Neural cell (in vitro differentiated cells): ENCODE results near the gene NRCAM. TPM values are rescaled to one million over a fixed set of nuclear protein-coding genes. Genes with fewer than 3 reads are reported as not detected.

ENCODE experiments used
- H2AFZ ChIP-seq: fragments of 200-600, 300-800 bp; sonication (generic), shearing (Covaris generic); 2 replicates; pipeline ENCODE4 v1.6.0; 2014; ENCODE audit warnings: low read depth, mild to moderate bottlenecking, antibody characterized with exemption, low read length, moderate library complexity
- H3F3A ChIP-seq: fragments of 200-600 bp; shearing (Covaris generic); 2 replicates; pipeline ENCODE4 v1.6.1; 2016; ENCODE audit warnings: mild to moderate bottlenecking, moderate library complexity, mixed read lengths, antibody characterized with exemption, low read length; ENCODE audit not compliant: insufficient read depth, poor library complexity, severe bottlenecking
- H3K27ac ChIP-seq: fragments of 200-600, 300-800 bp; sonication (generic), shearing (Covaris generic); 2 replicates; pipeline ENCODE4 v1.5.1; 2014; ENCODE audit warnings: mild to moderate bottlenecking, low read length, moderate library complexity
- H3K27me3 ChIP-seq: fragments of 300-800, 200-600 bp; sonication (generic), shearing (Covaris generic); 2 replicates; pipeline ENCODE4 v1.6.0; 2014; ENCODE audit warnings: mild to moderate bottlenecking, low read depth, low read length, moderate library complexity; ENCODE audit not compliant: insufficient read depth
- H3K36me3 ChIP-seq: fragments of 300-800, 200-600 bp; sonication (generic), shearing (Covaris generic); 2 replicates; pipeline ENCODE4 v1.5.1; 2014; ENCODE audit warnings: mild to moderate bottlenecking, antibody characterized with exemption, low read length, moderate library complexity; ENCODE audit not compliant: insufficient read depth
- H3K4me2 ChIP-seq: fragments of 300-800, 200-600 bp; sonication (generic), shearing (Covaris generic); 2 replicates; pipeline ENCODE4 v1.6.0; 2014; ENCODE audit warnings: mild to moderate bottlenecking, low read length
- H3K4me3 ChIP-seq: fragments of 300-800, 200-600 bp; sonication (generic), shearing (Covaris generic); 2 replicates; pipeline ENCODE4 v1.5.1; 2014; ENCODE audit warnings: mild to moderate bottlenecking, low read length, moderate library complexity
- H3K79me2 ChIP-seq: fragments of 200-600 bp; shearing (Covaris generic); replicated peaks from 2 replicates; pipeline ENCODE4 v1.6.0; 2014; ENCODE audit warnings: mild to moderate bottlenecking, low read length, moderate library complexity; ENCODE audit not compliant: insufficient read depth
- H3K9ac ChIP-seq: fragments of 300-800, 200-600 bp; sonication (generic), shearing (Covaris generic); 2 replicates; pipeline ENCODE4 v1.6.1; 2016; ENCODE audit warnings: mild to moderate bottlenecking, low read length, mixed read lengths
- H3K9me2 ChIP-seq: fragments of 200-600 bp; shearing (Covaris generic); 2 replicates; pipeline ENCODE4 v1.6.1; 2016; ENCODE audit warnings: mild to moderate bottlenecking, low read length, mixed read lengths; ENCODE audit not compliant: insufficient read depth
- H3K9me3 ChIP-seq: fragments of 200-600, 300-800 bp; sonication (generic), shearing (Covaris generic); 2 replicates; pipeline ENCODE4 v1.6.1; 2016; ENCODE audit warnings: mild to moderate bottlenecking, mixed run types, low read length, moderate library complexity, mixed read lengths
- H4K20me1 ChIP-seq: fragments of 200-600 bp; shearing (Covaris generic); 2 replicates; pipeline ENCODE4 v1.6.1; 2016; ENCODE audit warnings: mild to moderate bottlenecking, mixed run types; ENCODE audit not compliant: insufficient read depth
- EP300 ChIP-seq: fragments of 450-650 bp; conservative IDR thresholded peaks from 2 replicates; pipeline ENCODE4 v1.6.1; 2014; ENCODE audit warnings: antibody characterized with exemption, mild to moderate bottlenecking, moderate library complexity; ENCODE audit not compliant: poor library complexity, severe bottlenecking
- EZH2 ChIP-seq: fragments of 200-600, 300-800 bp; shearing (Covaris generic), sonication (generic); IDR thresholded peaks from 2 replicates; pipeline ENCODE4 v1.6.1; 2014; ENCODE audit warnings: antibody characterized with exemption, low read length, borderline replicate concordance, mild to moderate bottlenecking; ENCODE audit not compliant: insufficient read depth, poor library complexity, severe bottlenecking
- MXI1 ChIP-seq: fragments of 450-650 bp; conservative IDR thresholded peaks from 2 replicates; pipeline ENCODE4 v1.6.1; 2014; ENCODE audit warnings: antibody characterized with exemption, mild to moderate bottlenecking; ENCODE audit not compliant: poor library complexity, severe bottlenecking
- POLR2AphosphoS5 ChIP-seq: IDR thresholded peaks from 2 replicates; pipeline ENCODE4 v1.6.1; 2012
- RAD21 ChIP-seq: fragments of 450-650 bp; conservative IDR thresholded peaks from 2 replicates; pipeline ENCODE4 v1.6.1; 2014; ENCODE audit warnings: antibody characterized with exemption, mild to moderate bottlenecking, moderate library complexity
- SMC3 ChIP-seq: fragments of 450-650 bp; conservative IDR thresholded peaks from 2 replicates; pipeline ENCODE4 v1.6.1; 2014; ENCODE audit warnings: antibody characterized with exemption, mild to moderate bottlenecking, moderate library complexity; ENCODE audit not compliant: poor library complexity
- TAF1 ChIP-seq: IDR thresholded peaks from 2 replicates; pipeline ENCODE4 v1.6.1; 2012; ENCODE audit warnings: low read depth
- polyA plus RNA-seq: library from polyadenylated mRNA; depleted of rRNA; stranded (reverse); fragments of >200 nt; gene quantifications from 2 replicates; pipeline ENCODE4 v1.2.3, GENCODE V29; 2014
- TF ChIP-seq, protein P1 (sequence below): IDR thresholded peaks from 2 replicates; pipeline ENCODE4 v1.6.1; 2012; ENCODE audit warnings: borderline replicate concordance
- TF ChIP-seq, protein P2 (sequence below): fragments of 450-650 bp; IDR thresholded peaks from 2 replicates; pipeline ENCODE4 v1.5.1; 2014; ENCODE audit warnings: antibody characterized with exemption, mild to moderate bottlenecking, moderate library complexity; ENCODE audit not compliant: poor library complexity, severe bottlenecking

NRCAM gene
- polyA plus RNA-seq, 1 donor from 2014 or later: 90.9 TPM

DNA sequence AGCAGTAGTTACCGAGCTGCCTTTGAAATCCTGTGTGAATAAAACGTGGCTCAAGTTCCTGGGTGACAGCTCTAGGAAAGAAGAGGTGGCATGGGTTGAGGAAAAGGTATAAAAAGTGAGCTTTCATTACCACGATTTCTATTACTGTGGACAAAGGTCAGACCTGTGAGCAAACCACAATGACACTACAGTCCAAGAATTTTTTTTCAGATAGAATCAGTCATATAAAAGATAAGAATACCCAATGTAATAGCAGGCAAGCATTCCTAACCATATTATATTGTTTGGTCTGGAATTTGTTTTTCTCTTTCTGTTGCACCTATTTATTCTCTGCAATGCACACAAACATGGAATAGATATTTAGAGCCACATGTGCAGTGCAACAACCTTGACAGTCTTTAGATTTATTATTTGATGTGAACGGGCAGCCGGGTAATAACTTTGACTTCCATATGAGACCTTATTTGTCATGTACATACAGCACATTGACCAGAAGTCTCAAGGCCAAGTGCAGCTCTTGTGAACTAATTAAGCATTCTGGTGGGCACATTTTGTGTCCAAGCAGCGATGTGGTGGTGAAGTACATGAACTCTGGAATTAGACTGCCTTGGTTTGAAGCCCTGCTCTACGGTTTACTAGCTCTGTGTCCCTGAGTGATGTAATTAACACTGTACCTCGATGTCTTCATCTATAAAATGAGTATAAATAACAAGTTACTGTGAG lies 156.8 kb downstream of the NRCAM start:
- Histone ChIP-seq H3K9me3 (no peaks in the 10 kb centered on the region), H3K9ac (no peak overlapping the region), H3K27me3 (no peaks in the 10 kb centered on the region), H3K4me3 (no peak overlapping the region), H3K79me2 (peaks cover 10% of the 10 kb centered on the region), H4K20me1 (no peaks in the 10 kb centered on the region), H3K4me2 (no peak overlapping the region), H3K36me3 (no peaks in the 10 kb centered on the region), H2AFZ (no peak overlapping the region), H3F3A (no peaks in the 10 kb centered on the region), H3K9me2 (no peaks in the 10 kb centered on the region), H3K27ac (no peak overlapping the region)
- TF ChIP-seq TAF1 (no peak), RAD21 (no peak), SMC3 (no peak), EP300 (no peak), EZH2 (no peak), POLR2AphosphoS5 (no peak), MXI1 (no peak)
- TF ChIP-seq, protein P1, sequence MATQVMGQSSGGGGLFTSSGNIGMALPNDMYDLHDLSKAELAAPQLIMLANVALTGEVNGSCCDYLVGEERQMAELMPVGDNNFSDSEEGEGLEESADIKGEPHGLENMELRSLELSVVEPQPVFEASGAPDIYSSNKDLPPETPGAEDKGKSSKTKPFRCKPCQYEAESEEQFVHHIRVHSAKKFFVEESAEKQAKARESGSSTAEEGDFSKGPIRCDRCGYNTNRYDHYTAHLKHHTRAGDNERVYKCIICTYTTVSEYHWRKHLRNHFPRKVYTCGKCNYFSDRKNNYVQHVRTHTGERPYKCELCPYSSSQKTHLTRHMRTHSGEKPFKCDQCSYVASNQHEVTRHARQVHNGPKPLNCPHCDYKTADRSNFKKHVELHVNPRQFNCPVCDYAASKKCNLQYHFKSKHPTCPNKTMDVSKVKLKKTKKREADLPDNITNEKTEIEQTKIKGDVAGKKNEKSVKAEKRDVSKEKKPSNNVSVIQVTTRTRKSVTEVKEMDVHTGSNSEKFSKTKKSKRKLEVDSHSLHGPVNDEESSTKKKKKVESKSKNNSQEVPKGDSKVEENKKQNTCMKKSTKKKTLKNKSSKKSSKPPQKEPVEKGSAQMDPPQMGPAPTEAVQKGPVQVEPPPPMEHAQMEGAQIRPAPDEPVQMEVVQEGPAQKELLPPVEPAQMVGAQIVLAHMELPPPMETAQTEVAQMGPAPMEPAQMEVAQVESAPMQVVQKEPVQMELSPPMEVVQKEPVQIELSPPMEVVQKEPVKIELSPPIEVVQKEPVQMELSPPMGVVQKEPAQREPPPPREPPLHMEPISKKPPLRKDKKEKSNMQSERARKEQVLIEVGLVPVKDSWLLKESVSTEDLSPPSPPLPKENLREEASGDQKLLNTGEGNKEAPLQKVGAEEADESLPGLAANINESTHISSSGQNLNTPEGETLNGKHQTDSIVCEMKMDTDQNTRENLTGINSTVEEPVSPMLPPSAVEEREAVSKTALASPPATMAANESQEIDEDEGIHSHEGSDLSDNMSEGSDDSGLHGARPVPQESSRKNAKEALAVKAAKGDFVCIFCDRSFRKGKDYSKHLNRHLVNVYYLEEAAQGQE: no peak
- TF ChIP-seq, protein P2, sequence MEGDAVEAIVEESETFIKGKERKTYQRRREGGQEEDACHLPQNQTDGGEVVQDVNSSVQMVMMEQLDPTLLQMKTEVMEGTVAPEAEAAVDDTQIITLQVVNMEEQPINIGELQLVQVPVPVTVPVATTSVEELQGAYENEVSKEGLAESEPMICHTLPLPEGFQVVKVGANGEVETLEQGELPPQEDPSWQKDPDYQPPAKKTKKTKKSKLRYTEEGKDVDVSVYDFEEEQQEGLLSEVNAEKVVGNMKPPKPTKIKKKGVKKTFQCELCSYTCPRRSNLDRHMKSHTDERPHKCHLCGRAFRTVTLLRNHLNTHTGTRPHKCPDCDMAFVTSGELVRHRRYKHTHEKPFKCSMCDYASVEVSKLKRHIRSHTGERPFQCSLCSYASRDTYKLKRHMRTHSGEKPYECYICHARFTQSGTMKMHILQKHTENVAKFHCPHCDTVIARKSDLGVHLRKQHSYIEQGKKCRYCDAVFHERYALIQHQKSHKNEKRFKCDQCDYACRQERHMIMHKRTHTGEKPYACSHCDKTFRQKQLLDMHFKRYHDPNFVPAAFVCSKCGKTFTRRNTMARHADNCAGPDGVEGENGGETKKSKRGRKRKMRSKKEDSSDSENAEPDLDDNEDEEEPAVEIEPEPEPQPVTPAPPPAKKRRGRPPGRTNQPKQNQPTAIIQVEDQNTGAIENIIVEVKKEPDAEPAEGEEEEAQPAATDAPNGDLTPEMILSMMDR: no peak

DNA sequence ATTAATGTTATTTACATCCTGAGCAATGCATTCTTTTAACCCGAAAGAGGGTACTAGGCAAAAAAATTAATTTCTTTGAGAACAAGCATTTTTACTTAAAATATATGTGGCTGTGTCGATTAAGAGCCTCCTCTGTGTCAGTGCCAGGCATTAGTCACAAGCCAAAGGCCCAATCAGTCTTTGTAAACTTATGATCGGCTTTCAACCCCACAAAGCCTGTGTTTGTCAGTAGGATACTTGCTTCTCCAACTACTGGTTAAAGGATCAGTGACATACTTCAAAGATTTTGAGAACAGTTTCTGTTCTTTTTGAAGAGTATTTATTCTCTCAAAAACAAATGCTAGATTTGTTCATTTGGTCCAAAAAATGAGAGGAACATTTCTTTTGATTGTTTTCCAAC lies 159.3 kb downstream of the NRCAM start:
- no peak overlapping the region for H3K4me2 ChIP-seq
- no peak for TF ChIP-seq POLR2AphosphoS5

More for the DNA sequence above, 159.3 kb downstream of the NRCAM start:
- H3K9me2 ChIP-seq: no peaks in the 10 kb centered on the region
- H2AFZ ChIP-seq: no peak overlapping the region
- no peak overlapping the region for H3K4me3 ChIP-seq
- H3K27me3 ChIP-seq: no peaks in the 10 kb centered on the region
- no peak overlapping the region for H3K9ac ChIP-seq
- no peaks in the 10 kb centered on the region for H3K9me3 ChIP-seq
- H3K36me3 ChIP-seq: no peaks in the 10 kb centered on the region
- H4K20me1 ChIP-seq: no peaks in the 10 kb centered on the region
- no peak overlapping the region for H3K27ac ChIP-seq
- H3F3A ChIP-seq: no peaks in the 10 kb centered on the region
- H3K79me2 ChIP-seq: peaks cover 2% of the 10 kb centered on the region
